GM23338 (cell line): Measurements from ENCODE around the gene EGF. TPM values are rescaled to one million over a fixed set of nuclear protein-coding genes. Genes with fewer than 3 reads are reported as not detected.

Experiments
- ATAC-seq: fragments of 200-7000 bp; cut with Tn5 transposase; 3 replicates; pipeline ENCODE4 v1.9.1; 2020
- DNase-seq: peaks from one replicate; pipeline ENCODE4 v3.0.0-alpha.2; 2015; ENCODE audit warnings: low spot score
- H2AFZ ChIP-seq: fragments of 200-600 bp; sonication (generic); 2 replicates; pipeline ENCODE4 v1.8.0; 2016; ENCODE audit warnings: antibody characterized with exemption, mild to moderate bottlenecking, moderate library complexity
- H3F3A ChIP-seq: fragments of 200-600 bp; sonication (generic); replicated peaks from 2 replicates; pipeline ENCODE4 v1.8.0; 2017; ENCODE audit warnings: antibody characterized with exemption, mixed run types, low read depth
- H3K27ac ChIP-seq: fragments of 200-600 bp; sonication (generic); 2 replicates; pipeline ENCODE4 v1.6.1; 2016; ENCODE audit warnings: low read depth
- H3K27me3 ChIP-seq: fragments of 200-600 bp; sonication (generic); 2 replicates; pipeline ENCODE4 v1.8.0; 2016; ENCODE audit warnings: mild to moderate bottlenecking, mixed run types, moderate library complexity; ENCODE audit not compliant: insufficient read depth
- H3K36me3 ChIP-seq: fragments of 200-600 bp; sonication (generic); 2 replicates; pipeline ENCODE4 v1.8.0; 2016; ENCODE audit warnings: mild to moderate bottlenecking; ENCODE audit not compliant: insufficient read depth
- H3K4me1 ChIP-seq: fragments of 200-600 bp; sonication (generic); 2 replicates; pipeline ENCODE4 v1.8.0; 2016; ENCODE audit warnings: mild to moderate bottlenecking, moderate library complexity; ENCODE audit not compliant: insufficient read depth
- H3K4me2 ChIP-seq: fragments of 200-600 bp; sonication (generic); 2 replicates; pipeline ENCODE4 v1.7.1; 2017; ENCODE audit warnings: mixed run types
- H3K4me3 ChIP-seq: fragments of 200-600 bp; sonication (generic); 2 replicates; pipeline ENCODE4 v1.6.1; 2016; ENCODE audit warnings: mixed run types
- H3K79me2 ChIP-seq: fragments of 200-600 bp; sonication (generic); replicated peaks from 2 replicates; pipeline ENCODE4 v1.8.0; 2017; ENCODE audit warnings: mild to moderate bottlenecking; ENCODE audit not compliant: insufficient read depth
- H3K9me2 ChIP-seq: fragments of 200-600 bp; sonication (generic); 2 replicates; pipeline ENCODE4 v1.8.0; 2017; ENCODE audit not compliant: insufficient read depth
- H4K20me1 ChIP-seq: fragments of 200-600 bp; sonication (generic); replicated peaks from 2 replicates; pipeline ENCODE4 v1.8.0; 2017; ENCODE audit warnings: mild to moderate bottlenecking; ENCODE audit not compliant: insufficient read depth
- H3K27ac Mint-ChIP-seq: 2 replicates; pipeline ENCODE4 v1.8.0; 2020; ENCODE audit warnings: inconsistent platforms, mild to moderate bottlenecking, moderate library complexity, mixed read lengths
- H3K27me3 Mint-ChIP-seq: 3 replicates; pipeline ENCODE4 v1.8.0; 2022; ENCODE audit warnings: low read depth, mild to moderate bottlenecking, moderate library complexity, mixed read lengths, inconsistent platforms; ENCODE audit not compliant: insufficient read depth, poor library complexity
- H3K36me3 Mint-ChIP-seq: 3 replicates; pipeline ENCODE4 v1.8.0; 2021; ENCODE audit warnings: low read depth, mild to moderate bottlenecking, inconsistent platforms, moderate library complexity, mixed read lengths
- H3K4me1 Mint-ChIP-seq: 3 replicates; pipeline ENCODE4 v1.8.0; 2020; ENCODE audit warnings: mild to moderate bottlenecking, inconsistent platforms, mixed read lengths
- H3K4me3 Mint-ChIP-seq: 3 replicates; pipeline ENCODE4 v1.8.0; 2021; ENCODE audit warnings: moderate library complexity, mild to moderate bottlenecking, inconsistent platforms, mixed read lengths
- H3K9me3 Mint-ChIP-seq: 3 replicates; pipeline ENCODE4 v1.8.0; 2020; ENCODE audit warnings: moderate library complexity, mild to moderate bottlenecking, inconsistent platforms, mixed read lengths
- CREB1 ChIP-seq: fragments of 250-450 bp; sonication (Bioruptor Pico); IDR thresholded peaks from 2 replicates; pipeline ENCODE4 v1.5.0; 2020; ENCODE audit warnings: low read depth, mild to moderate bottlenecking, moderate library complexity
- CTCF ChIP-seq, 2 experiments: fragments of 200-600 bp in 1 of 2; sonication (generic) in 1 of 2; conservative IDR thresholded peaks; 2 replicates each; pipeline versions ENCODE4 v1.5.1 to v1.6.1; 2016 to 2017; ENCODE audit warnings: antibody characterized with exemption in 2 of 2, low read depth in 2 of 2, mild to moderate bottlenecking in 2 of 2, moderate library complexity in 1 of 2
- EZH2 ChIP-seq: fragments of 200-600 bp; sonication (generic); IDR thresholded peaks from one replicate; pipeline ENCODE4 v1.8.0; 2017; ENCODE audit warnings: antibody characterized with exemption, mild to moderate bottlenecking, low read depth; ENCODE audit not compliant: unreplicated experiment
- EZH2phosphoT487 ChIP-seq: fragments of 200-600 bp; sonication (generic); IDR thresholded peaks from one replicate; pipeline ENCODE4 v1.8.1; 2018; ENCODE audit warnings: antibody characterized with exemption; ENCODE audit not compliant: unreplicated experiment
- JUNB ChIP-seq: IDR thresholded peaks from one replicate; pipeline ENCODE4 v1.6.1; 2016; ENCODE audit warnings: antibody characterized with exemption; ENCODE audit not compliant: unreplicated experiment
- NANOG ChIP-seq: IDR thresholded peaks from 2 replicates; pipeline ENCODE4 v1.6.1; 2016; ENCODE audit warnings: antibody characterized with exemption, borderline replicate concordance
- POLR2AphosphoS5 ChIP-seq: IDR thresholded peaks from 2 replicates; pipeline ENCODE4 v1.6.1; 2016; ENCODE audit warnings: antibody characterized with exemption, low read depth
- STAT1 ChIP-seq: IDR thresholded peaks from one replicate; pipeline ENCODE4 v1.6.1; 2016; ENCODE audit warnings: antibody characterized with exemption; ENCODE audit not compliant: unreplicated experiment
- ZNF114 ChIP-seq: fragments of 250-450 bp; sonication (Bioruptor Pico); IDR thresholded peaks from 2 replicates; pipeline ENCODE4 v1.5.0; 2020; ENCODE audit warnings: mild to moderate bottlenecking, moderate library complexity
- ZNF331 ChIP-seq: fragments of 250-450 bp; sonication (Bioruptor Pico); IDR thresholded peaks from 2 replicates; pipeline ENCODE4 v1.5.0; 2020; ENCODE audit warnings: low read depth, mild to moderate bottlenecking, moderate library complexity
- ZNF462 ChIP-seq: fragments of 250-450 bp; sonication (Bioruptor Pico); IDR thresholded peaks from 2 replicates; pipeline ENCODE4 v1.5.0; 2020; ENCODE audit warnings: mild to moderate bottlenecking, moderate library complexity
- long read RNA-seq: library from polyadenylated mRNA; unstranded; transcript quantifications from one replicate; pipeline ENCODE4 v2.0.0, GENCODE V29; 2020; ENCODE audit not compliant: unreplicated experiment
- polyA plus RNA-seq: library from polyadenylated mRNA; unstranded; fragments of >200 nt; fragmentation: Nextera tagmentation; extraction: Ambion mirVana; gene quantifications from 2 replicates; pipeline ENCODE4 v1.2.1, GENCODE V29; 2016
- total RNA-seq: library from RNA; depleted of rRNA; stranded (reverse); fragments of >200 nt; shearing (Covaris generic); gene quantifications from 2 replicates; pipeline ENCODE4 v1.2.3, GENCODE V29; 2014; rRNA removed
- TF ChIP-seq, protein P1 (sequence below): IDR thresholded peaks from 2 replicates; pipeline ENCODE4 v1.6.1; 2016; ENCODE audit warnings: antibody characterized with exemption
- TF ChIP-seq, protein P2 (sequence below): IDR thresholded peaks from one replicate; pipeline ENCODE4 v1.6.1; 2018; ENCODE audit warnings: antibody characterized with exemption; ENCODE audit not compliant: unreplicated experiment

The EGF gene
- total RNA-seq (1.9 and 3.0 TPM in 2 replicates), polyA plus RNA-seq (0.61 and 1.4 TPM in 2 replicates)
- long read RNA-seq = 0 reads

- peaks cover 38% of the 10 kb centered on the region for H3K4me1 Mint-ChIP-seq
- TF ChIP-seq ZNF462 (CRISPR knock-in tag) (no peak), ZNF114 (CRISPR knock-in tag) (no peak), EZH2 (no peak), STAT1 (no peak), CREB1 (CRISPR knock-in tag) (no peak), EZH2phosphoT487 (no peak), ZNF331 (CRISPR knock-in tag) (no peak), NANOG (no peak), CTCF (conservative IDR thresholded peaks at IDR 0.05; ENCODE audit: low read depth in 2 of 2) (no peak), POLR2AphosphoS5 (no peak), JUNB (no peak)
- TF ChIP-seq, protein P1, sequence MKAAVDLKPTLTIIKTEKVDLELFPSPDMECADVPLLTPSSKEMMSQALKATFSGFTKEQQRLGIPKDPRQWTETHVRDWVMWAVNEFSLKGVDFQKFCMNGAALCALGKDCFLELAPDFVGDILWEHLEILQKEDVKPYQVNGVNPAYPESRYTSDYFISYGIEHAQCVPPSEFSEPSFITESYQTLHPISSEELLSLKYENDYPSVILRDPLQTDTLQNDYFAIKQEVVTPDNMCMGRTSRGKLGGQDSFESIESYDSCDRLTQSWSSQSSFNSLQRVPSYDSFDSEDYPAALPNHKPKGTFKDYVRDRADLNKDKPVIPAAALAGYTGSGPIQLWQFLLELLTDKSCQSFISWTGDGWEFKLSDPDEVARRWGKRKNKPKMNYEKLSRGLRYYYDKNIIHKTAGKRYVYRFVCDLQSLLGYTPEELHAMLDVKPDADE = no peak
- TF ChIP-seq, protein P2, sequence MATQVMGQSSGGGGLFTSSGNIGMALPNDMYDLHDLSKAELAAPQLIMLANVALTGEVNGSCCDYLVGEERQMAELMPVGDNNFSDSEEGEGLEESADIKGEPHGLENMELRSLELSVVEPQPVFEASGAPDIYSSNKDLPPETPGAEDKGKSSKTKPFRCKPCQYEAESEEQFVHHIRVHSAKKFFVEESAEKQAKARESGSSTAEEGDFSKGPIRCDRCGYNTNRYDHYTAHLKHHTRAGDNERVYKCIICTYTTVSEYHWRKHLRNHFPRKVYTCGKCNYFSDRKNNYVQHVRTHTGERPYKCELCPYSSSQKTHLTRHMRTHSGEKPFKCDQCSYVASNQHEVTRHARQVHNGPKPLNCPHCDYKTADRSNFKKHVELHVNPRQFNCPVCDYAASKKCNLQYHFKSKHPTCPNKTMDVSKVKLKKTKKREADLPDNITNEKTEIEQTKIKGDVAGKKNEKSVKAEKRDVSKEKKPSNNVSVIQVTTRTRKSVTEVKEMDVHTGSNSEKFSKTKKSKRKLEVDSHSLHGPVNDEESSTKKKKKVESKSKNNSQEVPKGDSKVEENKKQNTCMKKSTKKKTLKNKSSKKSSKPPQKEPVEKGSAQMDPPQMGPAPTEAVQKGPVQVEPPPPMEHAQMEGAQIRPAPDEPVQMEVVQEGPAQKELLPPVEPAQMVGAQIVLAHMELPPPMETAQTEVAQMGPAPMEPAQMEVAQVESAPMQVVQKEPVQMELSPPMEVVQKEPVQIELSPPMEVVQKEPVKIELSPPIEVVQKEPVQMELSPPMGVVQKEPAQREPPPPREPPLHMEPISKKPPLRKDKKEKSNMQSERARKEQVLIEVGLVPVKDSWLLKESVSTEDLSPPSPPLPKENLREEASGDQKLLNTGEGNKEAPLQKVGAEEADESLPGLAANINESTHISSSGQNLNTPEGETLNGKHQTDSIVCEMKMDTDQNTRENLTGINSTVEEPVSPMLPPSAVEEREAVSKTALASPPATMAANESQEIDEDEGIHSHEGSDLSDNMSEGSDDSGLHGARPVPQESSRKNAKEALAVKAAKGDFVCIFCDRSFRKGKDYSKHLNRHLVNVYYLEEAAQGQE = no peak
- peak within 1 kb of the TSS; percentile 32 for H3K4me3 Mint-ChIP-seq
- peak within 1 kb of the TSS; percentile 3; the same call in 1 of the 2 replicates for H3K4me3 ChIP-seq
- no peaks in the 10 kb centered on the region for H3K9me2 ChIP-seq
- peaks cover 26% of the 10 kb centered on the region for H3K4me1 ChIP-seq
- peak within 1 kb of the TSS; percentile 68 for H3K27ac Mint-ChIP-seq
- peak within 1 kb of the TSS; percentile 58 for H3K4me2 ChIP-seq
- H3F3A ChIP-seq = no peaks in the 10 kb centered on the region
- H3K27me3 Mint-ChIP-seq = peaks cover 2% of the 10 kb centered on the region
- no peaks in the 10 kb centered on the region for H3K36me3 Mint-ChIP-seq
- H3K79me2 ChIP-seq = no peaks in the 10 kb centered on the region
- ATAC-seq = peak; percentile 78
- H2AFZ ChIP-seq = peak within 1 kb of the TSS; percentile 13; the same call in 1 of the 2 replicates
- no peaks in the 10 kb centered on the region for H3K27me3 ChIP-seq
- no peaks in the 10 kb centered on the region for H3K9me3 Mint-ChIP-seq
- peak; percentile 54 for DNase-seq
- H4K20me1 ChIP-seq = no peaks in the 10 kb centered on the region
- H3K27ac ChIP-seq = peak within 1 kb of the TSS; percentile 53; the same call in 1 of the 2 replicates
- H3K36me3 ChIP-seq = no peaks in the 10 kb centered on the region
Observed at GRCh38 chr4:109912706-109913595, at the start of gene EGF. EGF (plus strand) TSS chr4:109912883; CDS start chr4:109913336, 453 bp downstream.
